Peyer's patch (tissue), 4 donors: ENCODE data around the gene PCGF3. TPM values are rescaled to one million over a fixed set of nuclear protein-coding genes. Genes with fewer than 3 reads are reported as not detected.
"Not testable (repeated sequence)": the region's sequence is repeated elsewhere in the genome, so short reads cannot be mapped to it uniquely, and the experiment has no call there.

Experiments used
- DNase-seq, 3 donors: peaks; one replicate each; pipeline ENCODE4 v3.0.0-alpha.2; 2017 to 2019
- H3K27ac ChIP-seq, 4 donors: fragments of 200-600 bp; sonication (generic); one replicate each; pipeline ENCODE4 v1.5.1; 2016 to 2019
- H3K27me3 ChIP-seq, 2 donors: fragments of 200-600 bp; sonication (generic); one replicate each; pipeline ENCODE4 v1.5.1; 2019
- H3K36me3 ChIP-seq, 3 donors: fragments of 200-600 bp; sonication (generic); one replicate each; pipeline ENCODE4 v1.5.1; 2016 to 2019
- H3K4me1 ChIP-seq, 4 donors: fragments of 200-600 bp; sonication (generic); one replicate each; pipeline ENCODE4 v1.5.1; 2016 to 2019
- H3K4me3 ChIP-seq, 4 donors: fragments of 200-600 bp; sonication (generic); 1 replicate in 3 of 4; 2 replicates in 1 of 4; pipeline ENCODE4 v1.5.1; 2016 to 2019; ENCODE audit warnings: mild to moderate bottlenecking in 1 of 4
- H3K9me3 ChIP-seq, 4 donors: fragments of 200-600 bp; sonication (generic); one replicate each; pipeline ENCODE4 v1.5.1; 2016 to 2019; ENCODE audit warnings: mild to moderate bottlenecking in 1 of 4
- CTCF ChIP-seq, 6 experiments: fragments of 450-650 bp in 4 of 6; fragments of 200-600 bp in 2 of 6; sonication (generic) in 1 of 6; IDR thresholded peaks; one replicate each; pipeline ENCODE4 v1.5.1; 2017 to 2019; ENCODE audit warnings: antibody characterized with exemption in 6 of 6, mild to moderate bottlenecking in 3 of 6, moderate library complexity in 1 of 6
- POLR2A ChIP-seq, 2 donors: fragments of 450-650 bp; IDR thresholded peaks; one replicate each; pipeline ENCODE4 v1.5.1; 2017; ENCODE audit warnings: antibody characterized with exemption in 2 of 2, mild to moderate bottlenecking in 2 of 2, moderate library complexity in 2 of 2
- total RNA-seq, 4 donors: library from RNA; depleted of rRNA; stranded (reverse); fragments of >200 nt; gene quantifications; one replicate each; pipeline ENCODE4 v1.1.0, GENCODE V29; 2016

Gene PCGF3
- total RNA-seq, 4 donors from 2014 or later = 58.3 to 168 (median 93.0) TPM

- H3K27ac ChIP-seq = no peak overlapping the region
- H3K4me1 ChIP-seq = no peaks in the 10 kb centered on the region
- DNase-seq = no peak
- no peaks in the 10 kb centered on the region for H3K9me3 ChIP-seq
- peaks cover 0 to 44% (median 0%) of the 10 kb centered on the region in 3 donors for H3K36me3 ChIP-seq
- H3K4me3 ChIP-seq = no peak overlapping the region
- no peaks in the 10 kb centered on the region for H3K27me3 ChIP-seq
- TF ChIP-seq POLR2A (IDR thresholded peaks at IDR 0.05) (no peak), CTCF (IDR thresholded peaks at IDR 0.05) (no peak)
These were observed 46.0 kb downstream of the PCGF3 start for GRCh38 chr4:751676-752075.

GRCh38 chr4:752196-752861 lies 46.7 kb downstream of the PCGF3 start:
- H3K36me3 ChIP-seq = peaks cover 0 to 49% (median 0%) of the 10 kb centered on the region in 3 donors
- no peaks in the 10 kb centered on the region for H3K4me1 ChIP-seq
- H3K9me3 ChIP-seq = no peaks in the 10 kb centered on the region

GRCh38 chr4:753186-753585 lies 47.6 kb downstream of the PCGF3 start:
- not testable (repeated sequence) for H3K4me3 ChIP-seq, DNase-seq, H3K27ac ChIP-seq, H3K9me3 ChIP-seq, H3K4me1 ChIP-seq, H3K27me3 ChIP-seq
- peaks cover 0 to 46% (median 0%) of the 10 kb centered on the region in 3 donors for H3K36me3 ChIP-seq

More at GRCh38 chr4:752196-752861, 46.7 kb downstream of the PCGF3 start:
- DNase-seq = no peak
- H3K27ac ChIP-seq = no peak overlapping the region
- no peak overlapping the region for H3K4me3 ChIP-seq
- no peaks in the 10 kb centered on the region for H3K27me3 ChIP-seq
- TF ChIP-seq CTCF (IDR thresholded peaks at IDR 0.05) (no peak), POLR2A (IDR thresholded peaks at IDR 0.05) (no peak)

- Histone ChIP-seq H3K27me3 (no peaks in the 10 kb centered on the region), H3K9me3 (no peaks in the 10 kb centered on the region), H3K4me3 (no peak overlapping the region), H3K4me1 (no peaks in the 10 kb centered on the region), H3K36me3 (peaks cover 0 to 45% (median 0%) of the 10 kb centered on the region in 3 donors), H3K27ac (no peak overlapping the region)
- TF ChIP-seq CTCF (IDR thresholded peaks at IDR 0.05) (no peak), POLR2A (IDR thresholded peaks at IDR 0.05) (no peak)
- no peak for DNase-seq
These were observed 48.8 kb downstream of the PCGF3 start for GRCh38 chr4:754221-755120.

GRCh38 chr4:757111-757510 lies 51.5 kb downstream of the PCGF3 start:
- Histone ChIP-seq H3K4me3 (no peak overlapping the region), H3K9me3 (no peaks in the 10 kb centered on the region), H3K27ac (no peak overlapping the region), H3K4me1 (no peaks in the 10 kb centered on the region), H3K36me3 (peaks cover 0 to 56% (median 0%) of the 10 kb centered on the region in 3 donors), H3K27me3 (no peaks in the 10 kb centered on the region)
- DNase-seq = no peak
- no peak for TF ChIP-seq POLR2A (IDR thresholded peaks at IDR 0.05)
- TF ChIP-seq CTCF (IDR thresholded peaks at IDR 0.05) = no peak

- not testable (repeated sequence) for H3K4me3 ChIP-seq, H3K27ac ChIP-seq, H3K9me3 ChIP-seq, DNase-seq, H3K27me3 ChIP-seq, H3K4me1 ChIP-seq
- peaks cover 0 to 53% (median 0%) of the 10 kb centered on the region in 3 donors for H3K36me3 ChIP-seq
These were observed 54.2 kb downstream of the PCGF3 start for GRCh38 chr4:759810-760209.
